Activated CD4-positive, alpha-beta memory T cell treated with anti-CD3 and anti-CD28 coated beads for 36 hours (primary cell): Measurements from ENCODE around the gene KRT76. TPM values are rescaled to one million over a fixed set of nuclear protein-coding genes. Genes with fewer than 3 reads are reported as not detected.
"Not testable (repeated sequence)": the region's sequence is repeated elsewhere in the genome, so short reads cannot be mapped to it uniquely, and the experiment has no call there.

Experiments
- CTCF ChIA-PET: fragments of 350-600 bp; sonication (Branson Sonifier 250); formaldehyde crosslinking; loops from one replicate; lab custom pipeline; 2021; ENCODE audit warnings: antibody characterized with exemption, inconsistent platforms; lab: Charles Lee
- POLR2A ChIA-PET: fragments of 350-600 bp; sonication (Branson Sonifier 250); formaldehyde crosslinking; loops from one replicate; lab custom pipeline; 2021; ENCODE audit warnings: antibody characterized with exemption; lab: Charles Lee
- DNase-seq: peaks from one replicate; pipeline ENCODE4 v3.0.0-alpha.2; 2020
- H3K27ac Mint-ChIP-seq: one replicate; pipeline ENCODE4 v1.8.0; 2021; ENCODE audit warnings: mixed read lengths
- H3K27me3 Mint-ChIP-seq: one replicate; pipeline ENCODE4 v1.8.0; 2021; ENCODE audit warnings: mixed read lengths
- H3K36me3 Mint-ChIP-seq: one replicate; pipeline ENCODE4 v1.8.0; 2021; ENCODE audit warnings: mixed read lengths
- H3K4me1 Mint-ChIP-seq: one replicate; pipeline ENCODE4 v1.8.0; 2021; ENCODE audit warnings: low read depth, mixed read lengths
- H3K4me3 Mint-ChIP-seq: one replicate; pipeline ENCODE4 v1.8.0; 2021; ENCODE audit warnings: mild to moderate bottlenecking, mixed read lengths
- H3K9me3 Mint-ChIP-seq: one replicate; pipeline ENCODE4 v1.8.0; 2021; ENCODE audit warnings: mixed read lengths
- intact Hi-C: fragments of 100-400 bp; cut with micrococcal nuclease; formaldehyde crosslinking; loops from one replicate; pipeline ENCODE4 v1.15.1; 2023
- total RNA-seq, 2 experiments: library from RNA; stranded (reverse); gene quantifications; one replicate each; pipeline ENCODE4 v1.2.3, GENCODE V29; 2021

Gene KRT76
- total RNA-seq, 2 experiments from 2014 or later: not detected

DNA sequence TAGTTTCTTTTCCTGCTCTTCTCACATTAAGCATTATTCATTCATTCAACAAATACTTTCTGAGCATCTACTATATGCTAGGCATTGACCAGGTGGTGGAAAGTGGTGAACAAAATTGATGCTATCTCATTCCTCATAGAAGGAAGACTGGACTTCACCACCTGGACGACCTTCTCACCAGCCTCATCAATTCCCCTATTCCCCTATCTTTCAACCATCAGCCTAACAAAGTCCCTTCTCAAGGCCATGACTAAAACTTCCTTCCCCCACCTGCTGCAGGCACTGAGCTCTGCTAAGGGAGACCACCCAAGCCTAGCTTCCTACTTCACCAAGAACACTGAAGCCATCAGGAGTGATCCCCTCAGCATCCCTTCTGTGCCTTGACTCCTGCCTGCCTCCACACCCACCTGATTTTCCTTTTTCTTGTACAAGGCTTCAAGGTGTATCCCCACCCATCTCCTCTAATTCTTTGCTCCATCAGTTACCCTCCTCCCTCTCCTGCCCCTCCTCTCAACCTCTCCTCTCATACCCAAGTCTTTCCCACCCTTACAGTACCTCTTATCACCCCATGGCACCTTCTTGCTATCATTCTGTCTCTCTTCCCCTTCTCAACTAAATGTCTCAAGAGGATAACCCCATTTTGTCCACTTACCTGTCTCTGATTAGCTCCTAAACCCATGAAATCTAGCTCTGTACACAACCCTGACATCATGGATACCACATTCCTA is 19.5 kb downstream of the KRT76 start:
- DNase-seq: no peak
- Mint-ChIP-seq H3K36me3 (no peaks in the 10 kb centered on the region), H3K4me1 (no peaks in the 10 kb centered on the region), H3K9me3 (peaks cover 28% of the 10 kb centered on the region), H3K27ac (no peak overlapping the region), H3K27me3 (no peaks in the 10 kb centered on the region), H3K4me3 (no peak overlapping the region)
- ChIA-PET POLR2A (no interaction called here), CTCF (interaction anchor here (1.1 kb wide), 1 partner anchor 223 kb away, joined by 3 read pairs; no protein-coding TSS in a partner anchor)
- intact Hi-C loops: no loop called here

DNA sequence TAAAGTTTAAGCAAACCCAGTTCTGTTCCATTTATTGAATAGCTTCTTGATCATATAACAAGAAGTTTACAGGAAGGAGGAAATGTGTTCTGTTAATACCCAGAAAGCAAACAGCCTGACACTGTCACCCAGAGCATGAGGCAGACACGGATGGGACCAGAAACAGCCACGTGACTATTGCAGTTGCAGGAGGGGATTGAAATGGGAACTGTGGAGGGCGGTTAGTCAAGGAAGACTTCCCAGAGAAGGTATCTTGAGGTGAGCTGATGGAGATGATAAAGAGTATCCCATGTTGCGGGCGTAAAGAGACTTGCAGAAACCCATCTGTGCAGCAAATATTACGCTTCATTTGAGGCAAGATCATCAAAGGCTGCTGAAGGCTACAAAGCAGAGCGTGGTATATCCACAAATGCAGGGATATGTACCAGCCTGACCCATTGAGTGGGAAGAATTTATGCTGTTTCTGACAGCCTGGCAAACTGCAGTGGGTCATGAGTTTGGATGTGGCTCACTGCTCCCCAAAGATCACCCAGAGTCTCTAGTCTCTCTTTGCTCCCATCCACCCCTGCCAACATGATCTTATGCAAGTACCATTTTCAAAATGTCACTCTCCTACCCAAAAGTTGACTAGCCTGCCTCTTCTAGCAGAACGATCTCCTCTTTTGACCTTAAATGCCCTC is 20.7 kb downstream of the KRT76 start:
- Mint-ChIP-seq H3K27me3 (no peaks in the 10 kb centered on the region), H3K9me3 (peaks cover 19% of the 10 kb centered on the region), H3K36me3 (no peaks in the 10 kb centered on the region), H3K4me3 (no peak overlapping the region), H3K4me1 (no peaks in the 10 kb centered on the region), H3K27ac (no peak overlapping the region)
- ChIA-PET CTCF (no interaction called here), POLR2A (no interaction called here)
- DNase-seq: no peak
- intact Hi-C loops: no loop called here

DNA sequence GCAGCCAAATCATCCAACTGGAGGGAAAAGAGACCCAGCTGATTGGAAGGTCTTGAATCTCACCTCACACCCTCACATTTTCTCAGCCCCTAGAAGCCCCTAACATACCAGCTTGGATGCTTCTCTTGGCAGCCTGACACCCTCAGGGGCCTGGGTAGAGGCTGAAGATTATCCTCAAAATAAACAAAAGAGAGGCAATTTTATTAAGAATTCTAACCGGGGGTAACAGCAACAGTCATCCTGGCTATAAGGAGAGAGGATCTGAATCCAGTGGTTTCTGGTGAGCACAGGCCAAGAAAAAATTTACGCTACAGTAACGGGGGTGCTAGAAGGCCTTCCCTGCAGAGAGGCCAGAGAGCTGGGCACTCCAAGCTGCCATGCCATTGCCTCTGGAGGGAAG is 21.6 kb downstream of the KRT76 start:
- Mint-ChIP-seq H3K4me1 (no peaks in the 10 kb centered on the region), H3K27ac (no peak overlapping the region), H3K9me3 (peaks cover 10% of the 10 kb centered on the region), H3K36me3 (no peaks in the 10 kb centered on the region), H3K4me3 (no peak overlapping the region), H3K27me3 (no peaks in the 10 kb centered on the region)
- intact Hi-C loops: no loop called here
- no peak for DNase-seq
- ChIA-PET CTCF (no interaction called here), POLR2A (no interaction called here)

- Mint-ChIP-seq H3K36me3 (no peaks in the 10 kb centered on the region), H3K27ac (no peak overlapping the region), H3K4me3 (no peak overlapping the region), H3K27me3 (no peaks in the 10 kb centered on the region), H3K4me1 (no peaks in the 10 kb centered on the region), H3K9me3 (no peaks in the 10 kb centered on the region)
- intact Hi-C loops: no loop called here
- DNase-seq: no peak
- ChIA-PET CTCF (no interaction called here), POLR2A (no interaction called here)
Measured at GRCh38 chr12:52754135-52754534, 23.0 kb downstream of the KRT76 start.

GRCh38 chr12:52753283-52753682 is 23.9 kb downstream of the KRT76 start:
- H3K27me3 Mint-ChIP-seq: no peaks in the 10 kb centered on the region
- no peak overlapping the region for H3K27ac Mint-ChIP-seq
- no peak overlapping the region for H3K4me3 Mint-ChIP-seq
- H3K36me3 Mint-ChIP-seq: no peaks in the 10 kb centered on the region
- ChIA-PET POLR2A (no interaction called here), CTCF (no interaction called here)
- H3K9me3 Mint-ChIP-seq: no peaks in the 10 kb centered on the region
- H3K4me1 Mint-ChIP-seq: no peaks in the 10 kb centered on the region
- intact Hi-C loops: no loop called here
- DNase-seq: no peak

- no peaks in the 10 kb centered on the region for H3K27me3 Mint-ChIP-seq
- no peak overlapping the region for H3K4me3 Mint-ChIP-seq
- no peak for DNase-seq
- intact Hi-C loops: no loop called here
- CTCF ChIA-PET: no interaction called here
- H3K27ac Mint-ChIP-seq: no peak overlapping the region
- no peaks in the 10 kb centered on the region for H3K9me3 Mint-ChIP-seq
- POLR2A ChIA-PET: no interaction called here
- no peaks in the 10 kb centered on the region for H3K36me3 Mint-ChIP-seq
- H3K4me1 Mint-ChIP-seq: no peaks in the 10 kb centered on the region
Measured at GRCh38 chr12:52752516-52752915, 24.6 kb downstream of the KRT76 start.

GRCh38 chr12:52751795-52752194 is 25.4 kb downstream of the KRT76 start:
- Mint-ChIP-seq H3K36me3 (no peaks in the 10 kb centered on the region), H3K9me3 (no peaks in the 10 kb centered on the region), H3K4me1 (no peaks in the 10 kb centered on the region), H3K27ac (no peak overlapping the region), H3K27me3 (no peaks in the 10 kb centered on the region), H3K4me3 (no peak overlapping the region)
- no peak for DNase-seq
- intact Hi-C loops: no loop called here
- POLR2A ChIA-PET: no interaction called here
- CTCF ChIA-PET: no interaction called here

DNA sequence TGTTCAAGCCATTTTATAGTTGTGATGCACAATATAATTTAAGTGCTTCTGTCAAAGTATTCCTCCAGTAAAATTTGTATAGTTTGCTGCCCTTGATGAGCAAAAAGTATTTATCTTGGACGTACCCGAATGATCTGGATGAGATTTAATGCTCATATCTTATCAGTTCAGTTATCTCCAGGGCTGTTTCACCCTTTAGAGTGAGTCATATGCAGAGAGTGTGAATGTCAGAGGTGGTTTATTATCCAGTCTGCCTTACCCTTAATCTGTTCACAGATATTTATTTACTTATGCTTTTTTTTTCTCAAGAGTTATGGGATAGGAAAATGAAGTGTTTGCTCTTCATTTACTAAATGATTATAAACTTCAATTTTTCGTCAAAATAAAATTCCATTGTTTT is 26.6 kb downstream of the KRT76 start:
- H3K27ac Mint-ChIP-seq, intact Hi-C loops, H3K9me3 Mint-ChIP-seq: not testable (repeated sequence)

GRCh38 chr12:52749827-52750226 is 27.3 kb downstream of the KRT76 start:
- Mint-ChIP-seq H3K36me3 (no peaks in the 10 kb centered on the region), H3K4me3 (no peak overlapping the region), H3K27ac (no peak overlapping the region), H3K4me1 (no peaks in the 10 kb centered on the region), H3K9me3 (no peaks in the 10 kb centered on the region), H3K27me3 (peaks cover under 1% of the 10 kb centered on the region)
- POLR2A ChIA-PET: no interaction called here
- intact Hi-C loops: no loop called here
- CTCF ChIA-PET: interaction anchor here (1.2 kb wide), 1 partner anchor 121 kb away, joined by 4 read pairs; no protein-coding TSS in a partner anchor
- no peak for DNase-seq

More for the DNA sequence above, 26.6 kb downstream of the KRT76 start:
- DNase-seq, H3K27me3 Mint-ChIP-seq, H3K4me1 Mint-ChIP-seq, H3K4me3 Mint-ChIP-seq, POLR2A ChIA-PET, CTCF ChIA-PET, H3K36me3 Mint-ChIP-seq: not testable (repeated sequence)

- Mint-ChIP-seq H3K27ac (no peak overlapping the region), H3K27me3 (peaks cover 2% of the 10 kb centered on the region), H3K36me3 (no peaks in the 10 kb centered on the region), H3K4me3 (no peak overlapping the region), H3K4me1 (no peaks in the 10 kb centered on the region), H3K9me3 (no peaks in the 10 kb centered on the region)
- intact Hi-C loops: no loop called here
- POLR2A ChIA-PET: no interaction called here
- CTCF ChIA-PET: interaction anchor here (1.2 kb wide), 1 partner anchor 122 kb away, joined by 4 read pairs; no protein-coding TSS in a partner anchor
- DNase-seq: no peak
Measured at GRCh38 chr12:52748578-52748977, 28.6 kb downstream of the KRT76 start.

GRCh38 chr12:52745554-52745953 is 31.6 kb downstream of the KRT76 start:
- POLR2A ChIA-PET: no interaction called here
- CTCF ChIA-PET: no interaction called here
- H3K27ac Mint-ChIP-seq: no peak overlapping the region
- intact Hi-C loops: no loop called here
- no peaks in the 10 kb centered on the region for H3K9me3 Mint-ChIP-seq
- peaks cover 8% of the 10 kb centered on the region for H3K27me3 Mint-ChIP-seq
- no peak overlapping the region for H3K4me3 Mint-ChIP-seq
- H3K4me1 Mint-ChIP-seq: no peaks in the 10 kb centered on the region
- DNase-seq: no peak
- H3K36me3 Mint-ChIP-seq: no peaks in the 10 kb centered on the region

- Mint-ChIP-seq H3K4me1 (no peaks in the 10 kb centered on the region), H3K9me3 (no peaks in the 10 kb centered on the region), H3K4me3 (no peak overlapping the region), H3K36me3 (no peaks in the 10 kb centered on the region), H3K27me3 (peaks cover 13% of the 10 kb centered on the region), H3K27ac (no peak overlapping the region)
- CTCF ChIA-PET: no interaction called here
- POLR2A ChIA-PET: no interaction called here
- no peak for DNase-seq
- intact Hi-C loops: no loop called here
Measured at GRCh38 chr12:52744493-52745156, 32.5 kb downstream of the KRT76 start.
